Right ventricle myocardium inferior (tissue), 1 donor: Measurements from ENCODE around the gene SPDYE6. TPM values are rescaled to one million over a fixed set of nuclear protein-coding genes. Genes with fewer than 3 reads are reported as not detected.
"Not testable (repeated sequence)": the region's sequence is repeated elsewhere in the genome, so short reads cannot be mapped to it uniquely, and the experiment has no call there.

ENCODE experiments used
- ATAC-seq: fragments of 200-7000 bp; cut with Tn5 transposase; one replicate; pipeline ENCODE4 v1.9.1; 2020; ENCODE audit warnings: mild to moderate bottlenecking, moderate library complexity
- DNase-seq: peaks from one replicate; pipeline ENCODE4 v3.0.0; 2021; ENCODE audit errors: missing footprints
- intact Hi-C: fragments of 100-400 bp; cut with DNase I; formaldehyde crosslinking; loops from one replicate; pipeline ENCODE4 v1.11.0; 2022
- long read RNA-seq: library from polyadenylated mRNA; unstranded; transcript quantifications from one replicate; pipeline ENCODE4 v2.0.0, GENCODE V29; 2021
- total RNA-seq: library from RNA; stranded (reverse); fragmentation: NEBNext Ultra II Directional; extraction: Animal tissue kit (Norgen Biotek cat#: 25700); gene quantifications from one replicate; pipeline ENCODE4 v1.2.1, GENCODE V29; 2021
- donor health status: DM: no; HTN: yes; CAD: no; lungs with severe emphysema.

SPDYE6 gene, protein sequence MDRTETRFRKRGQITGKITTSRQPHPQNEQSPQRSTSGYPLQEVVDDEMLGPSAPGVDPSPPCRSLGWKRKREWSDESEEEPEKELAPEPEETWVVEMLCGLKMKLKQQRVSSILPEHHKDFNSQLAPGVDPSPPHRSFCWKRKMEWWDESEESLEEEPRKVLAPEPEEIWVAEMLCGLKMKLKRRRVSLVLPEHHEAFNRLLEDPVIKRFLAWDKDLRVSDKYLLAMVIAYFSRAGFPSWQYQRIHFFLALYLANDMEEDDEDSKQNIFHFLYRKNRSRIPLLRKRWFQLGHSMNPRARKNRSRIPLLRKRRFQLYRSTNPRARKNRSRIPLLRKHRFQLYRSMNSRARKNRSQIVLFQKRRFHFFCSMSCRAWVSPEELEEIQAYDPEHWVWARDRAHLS
- total RNA-seq: not detected
- long read RNA-seq, partial matches to known transcripts: 0 of 1 reads
- long read RNA-seq, other reads (novel, unspliced or antisense): 1 of 1 reads

DNA sequence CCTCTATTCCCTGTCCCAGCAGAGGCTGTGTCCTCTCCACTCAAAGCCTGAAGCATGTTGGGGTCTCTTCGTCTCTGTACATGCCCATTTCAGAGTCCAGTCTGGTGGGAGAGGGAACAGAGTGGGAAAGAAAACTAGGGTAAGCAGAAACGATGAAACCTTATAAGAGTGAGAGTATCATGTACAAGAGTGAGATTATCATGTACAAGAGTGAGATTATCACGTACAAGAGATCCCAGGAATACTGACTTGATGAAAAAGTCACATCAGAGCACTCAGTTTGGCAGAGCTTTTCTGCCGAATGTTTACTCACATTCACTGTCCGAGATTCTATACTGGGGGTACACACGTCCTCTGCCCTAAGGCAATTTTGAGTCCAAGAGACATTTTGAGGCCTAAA, at the start of gene SPDYE6:
SPDYE6 (minus strand) TSS at position 101 of the 400 bp plus-strand sequence. CDS start 421 bp downstream, outside the sequence.
- DNase-seq, intact Hi-C loops, ATAC-seq: not testable (repeated sequence)

DNA sequence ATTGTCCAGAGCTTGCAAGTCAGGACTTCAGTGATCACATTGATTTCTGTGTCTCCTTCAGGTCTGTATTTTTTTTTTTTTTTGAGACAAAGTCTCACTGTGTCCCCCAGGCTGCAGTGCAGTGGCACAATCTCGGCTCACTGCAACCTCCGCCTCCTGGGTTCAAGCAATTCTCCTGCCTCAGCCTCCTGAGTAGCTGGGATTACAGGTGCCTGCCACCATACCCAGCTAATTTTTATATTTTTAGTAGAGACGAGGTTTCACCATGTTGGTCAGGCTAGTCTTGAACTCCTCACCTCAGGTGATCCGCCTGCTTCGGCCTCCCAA, 48.6 kb upstream of the SPDYE6 start:
- DNase-seq, intact Hi-C loops, ATAC-seq: not testable (repeated sequence)

DNA sequence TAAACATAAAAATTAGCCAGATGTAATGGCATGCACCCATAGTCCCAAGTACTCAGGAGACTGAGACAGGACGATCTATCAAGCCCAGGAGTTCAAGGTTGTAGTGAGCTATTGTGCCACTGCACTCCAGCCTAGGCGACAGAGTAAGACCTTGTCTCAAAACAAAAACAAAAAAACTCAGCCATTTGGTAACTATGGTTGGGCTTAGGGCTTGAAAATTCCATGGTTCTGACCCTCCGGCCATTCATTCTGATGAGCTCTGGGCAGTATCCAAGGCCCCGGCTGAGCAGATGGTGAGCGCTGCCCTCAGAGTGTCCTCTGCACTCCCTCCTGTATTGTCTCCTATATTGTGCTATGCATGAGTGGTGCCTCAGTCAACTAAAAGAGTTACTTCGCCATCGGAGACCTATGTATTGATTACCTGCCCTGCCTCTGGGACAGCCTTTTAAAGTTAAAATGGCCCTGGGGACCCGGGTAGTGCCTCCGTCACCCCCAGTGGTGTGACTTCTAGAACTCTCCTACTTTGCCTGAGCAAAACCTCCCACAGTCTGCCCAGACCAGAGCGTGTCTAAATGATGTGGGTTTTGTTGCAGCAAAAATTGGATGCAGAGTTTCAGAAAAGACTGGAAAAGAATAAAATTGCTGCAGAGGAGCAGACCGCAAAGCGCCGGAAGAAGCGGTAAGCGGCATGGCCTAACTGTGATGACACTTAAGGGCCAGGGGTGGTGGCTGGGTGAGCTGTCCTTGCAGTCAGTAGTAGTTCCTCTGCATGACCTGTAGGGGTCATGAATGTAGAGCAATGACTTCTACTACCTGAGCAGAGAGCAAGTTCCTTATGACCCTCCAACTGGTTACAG, 48.0 kb upstream of the SPDYE6 start:
- intact Hi-C loops: no loop called here
- DNase-seq (peak; percentile 80), ATAC-seq (peak; percentile 67)

DNA sequence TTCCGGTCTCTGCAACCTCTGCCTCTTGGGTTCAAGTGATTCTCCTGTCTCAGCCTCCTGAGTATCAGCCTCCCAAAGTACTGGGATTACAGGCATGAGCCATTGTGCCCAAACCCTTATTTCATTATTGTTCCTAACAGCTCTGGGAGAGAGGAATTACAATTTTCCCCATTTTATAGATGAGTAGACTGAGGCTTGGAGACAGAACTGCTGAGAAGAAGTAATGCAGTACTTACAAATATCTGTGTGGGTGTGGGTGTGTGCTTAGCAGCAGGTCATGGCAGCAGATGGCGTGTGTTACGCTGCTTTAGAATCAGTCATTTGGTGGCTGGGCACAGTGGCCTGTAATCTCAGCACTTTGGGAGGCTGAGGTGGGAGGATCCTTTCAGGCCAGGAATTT, 47.3 kb upstream of the SPDYE6 start:
- DNase-seq (no peak), ATAC-seq (no peak)
- intact Hi-C loops: no loop called here

DNA sequence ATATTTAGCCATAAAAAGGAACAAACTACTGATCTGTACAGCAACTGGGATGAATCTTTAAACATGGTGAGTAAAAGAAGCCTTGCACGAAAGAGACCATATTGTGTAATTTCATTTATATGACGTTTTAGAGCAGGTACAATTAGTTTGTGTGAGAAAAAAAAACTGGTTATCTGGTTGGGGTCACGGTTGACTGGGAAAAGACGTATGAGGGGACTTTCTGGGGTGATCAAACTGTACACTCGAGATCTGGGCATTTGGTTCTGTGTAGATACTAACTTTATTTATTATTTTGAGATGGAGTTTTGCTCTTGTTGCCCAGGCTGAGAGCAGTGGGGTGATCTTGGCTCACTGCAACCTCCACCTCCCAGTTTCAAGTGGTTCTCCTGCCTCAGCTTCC, 44.1 kb upstream of the SPDYE6 start:
- no peak for DNase-seq
- intact Hi-C loops: no loop called here
- no peak for ATAC-seq

DNA sequence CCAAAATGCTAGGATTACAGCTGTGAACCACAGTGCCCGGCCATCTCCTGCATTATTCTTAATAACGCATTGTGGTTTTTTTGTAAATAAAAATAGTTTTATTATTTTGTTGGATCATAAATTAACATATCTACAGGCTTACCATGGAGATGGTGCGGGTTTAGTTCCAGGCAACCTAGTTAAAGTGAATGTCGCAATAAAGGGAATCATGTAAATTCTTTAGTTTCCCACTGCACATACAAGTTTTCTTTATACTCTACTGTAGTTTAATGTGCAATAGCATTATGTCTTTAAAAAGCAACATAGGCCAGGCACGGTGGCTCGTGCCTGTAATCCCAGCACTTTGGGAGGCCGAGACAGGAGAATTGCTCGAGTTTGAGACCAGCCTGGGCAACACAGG, 42.3 kb upstream of the SPDYE6 start:
- DNase-seq (no peak), ATAC-seq (no peak)
- intact Hi-C loops: loop anchor here (10.0 kb wide), 1 partner anchor 854 kb away; no protein-coding TSS in a partner anchor

DNA sequence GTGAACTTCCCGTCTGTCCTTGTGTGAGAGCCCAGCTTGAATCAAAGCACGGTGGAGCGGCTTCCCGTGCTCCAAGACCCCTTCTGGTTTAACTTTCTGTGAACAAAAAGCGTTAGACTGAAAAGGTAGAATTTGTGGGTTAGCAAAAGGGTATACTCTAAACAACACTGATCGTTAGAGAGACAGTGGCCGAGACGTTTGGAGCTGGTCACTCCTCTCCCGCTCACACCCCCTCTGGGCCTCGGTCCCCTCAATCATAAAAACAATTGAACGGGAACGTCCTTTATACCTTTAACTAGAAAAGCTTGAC, 40.4 kb upstream of the SPDYE6 start:
- intact Hi-C loops: loop anchor here (10.0 kb wide), 1 partner anchor 852 kb away; no protein-coding TSS in a partner anchor
- DNase-seq (no peak), ATAC-seq (peak; percentile 4)

DNA sequence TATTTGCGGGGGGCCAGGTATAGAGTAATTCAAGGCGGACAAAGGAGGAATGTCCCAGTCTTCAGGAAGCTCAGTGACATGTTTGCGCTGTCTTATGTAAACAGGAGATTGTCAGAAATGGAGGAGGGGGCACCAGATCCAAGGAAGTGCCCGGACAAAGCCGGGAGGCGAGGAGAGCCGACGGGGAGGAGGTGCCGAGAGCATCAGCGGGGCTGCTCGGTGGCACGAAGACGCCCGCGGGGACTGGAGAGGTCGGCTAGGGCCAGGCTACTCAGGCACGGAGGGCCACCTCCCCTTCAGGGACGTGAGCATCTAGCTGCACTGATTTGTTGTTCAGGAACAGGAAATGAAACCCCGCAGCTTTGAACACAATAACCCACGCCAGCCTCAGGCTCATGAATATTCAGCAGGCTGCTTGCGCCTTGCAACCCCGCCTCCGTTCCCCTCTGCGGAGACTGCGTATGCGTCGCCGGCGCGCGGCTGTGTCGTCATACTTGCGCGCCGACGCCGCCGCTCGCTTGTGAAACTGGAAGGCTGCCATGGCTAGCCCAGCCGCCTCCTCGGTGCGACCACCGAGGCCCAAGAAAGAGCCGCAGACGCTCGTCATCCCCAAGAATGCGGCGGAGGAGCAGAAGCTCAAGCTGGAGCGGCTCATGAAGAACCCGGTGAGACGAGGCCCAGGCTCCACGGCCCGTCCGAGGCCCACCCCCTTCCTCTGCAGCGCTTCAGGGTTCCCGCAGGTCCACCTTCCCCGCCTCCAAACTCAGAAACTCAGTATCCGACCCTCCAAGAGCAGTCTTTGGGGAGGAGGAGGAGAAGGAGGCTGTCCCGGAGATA, 39.8 kb upstream of the SPDYE6 start, which contains the start of gene PRKRIP1:
PRKRIP1 (plus strand) TSS at position 491 of the 837 bp plus-strand sequence; CDS start at position 540, 49 bp downstream.
- intact Hi-C loops: loop anchor here (10.0 kb wide), 1 partner anchor 851 kb away; no protein-coding TSS in a partner anchor
- peak; percentile 93 for ATAC-seq
- peak; percentile 91 for DNase-seq

DNA sequence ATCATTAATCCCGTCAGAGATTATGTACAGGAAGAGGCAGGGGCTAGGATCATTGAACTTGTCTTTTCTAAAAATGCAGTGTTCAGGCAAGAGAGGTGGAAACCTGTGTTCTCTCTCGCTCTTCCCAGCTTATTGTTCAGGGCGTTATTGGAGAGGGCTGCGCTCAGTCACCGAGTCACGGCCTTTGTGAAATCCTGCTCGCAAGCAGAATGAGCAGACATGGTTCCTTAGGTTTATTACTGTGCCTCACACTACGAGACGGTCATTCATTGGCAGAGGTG, 39.3 kb upstream of the SPDYE6 start:
- intact Hi-C loops: loop anchor here (10.0 kb wide), 1 partner anchor 851 kb away; no protein-coding TSS in a partner anchor
- ATAC-seq: no peak

DNA sequence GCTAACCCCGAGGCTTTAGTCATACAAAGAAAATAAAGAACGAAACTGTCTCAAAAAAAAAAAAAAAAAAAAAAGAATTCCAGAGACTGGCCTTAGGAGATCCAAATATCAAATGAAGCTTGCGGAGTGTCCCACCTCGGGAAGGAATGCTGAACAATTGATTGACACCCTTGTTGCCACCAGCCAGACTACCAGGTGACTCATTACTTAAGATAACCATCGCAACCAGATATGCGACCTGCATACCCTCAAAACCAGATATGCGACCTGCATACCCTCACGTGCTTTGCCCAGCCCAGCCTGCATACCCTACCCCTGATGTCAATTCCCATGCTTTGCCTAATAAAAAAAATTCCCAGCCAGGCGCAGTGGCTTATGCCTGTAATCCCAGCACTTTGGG, 37.2 kb upstream of the SPDYE6 start:
- DNase-seq (no peak), ATAC-seq (no peak)
- intact Hi-C loops: loop anchor here (10.0 kb wide), 1 partner anchor 849 kb away; no protein-coding TSS in a partner anchor

More for the DNA sequence above, 39.3 kb upstream of the SPDYE6 start:
- no peak for DNase-seq

DNA sequence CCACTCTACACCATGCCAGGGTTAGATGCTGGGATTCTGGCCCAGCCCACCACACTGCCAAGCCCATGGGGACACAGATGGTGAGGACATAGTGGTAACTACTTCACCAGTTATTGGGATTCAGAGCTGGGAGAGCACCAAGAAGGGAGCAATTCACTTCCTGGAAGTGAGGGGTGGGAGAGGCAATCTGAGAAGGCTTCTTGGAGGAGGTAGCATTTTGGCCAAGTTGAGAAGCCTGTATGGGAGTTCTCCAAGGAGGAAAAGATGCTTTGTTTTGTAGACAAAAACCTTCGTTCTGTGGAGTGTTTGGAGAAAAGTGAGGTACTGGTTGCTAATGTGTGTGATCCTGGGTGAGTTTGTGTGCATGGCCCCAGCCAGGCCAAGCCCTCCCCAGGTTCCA, 36.1 kb upstream of the SPDYE6 start:
- DNase-seq (no peak), ATAC-seq (no peak)
- intact Hi-C loops: loop anchor here (10.0 kb wide), 1 partner anchor 848 kb away; no protein-coding TSS in a partner anchor

DNA sequence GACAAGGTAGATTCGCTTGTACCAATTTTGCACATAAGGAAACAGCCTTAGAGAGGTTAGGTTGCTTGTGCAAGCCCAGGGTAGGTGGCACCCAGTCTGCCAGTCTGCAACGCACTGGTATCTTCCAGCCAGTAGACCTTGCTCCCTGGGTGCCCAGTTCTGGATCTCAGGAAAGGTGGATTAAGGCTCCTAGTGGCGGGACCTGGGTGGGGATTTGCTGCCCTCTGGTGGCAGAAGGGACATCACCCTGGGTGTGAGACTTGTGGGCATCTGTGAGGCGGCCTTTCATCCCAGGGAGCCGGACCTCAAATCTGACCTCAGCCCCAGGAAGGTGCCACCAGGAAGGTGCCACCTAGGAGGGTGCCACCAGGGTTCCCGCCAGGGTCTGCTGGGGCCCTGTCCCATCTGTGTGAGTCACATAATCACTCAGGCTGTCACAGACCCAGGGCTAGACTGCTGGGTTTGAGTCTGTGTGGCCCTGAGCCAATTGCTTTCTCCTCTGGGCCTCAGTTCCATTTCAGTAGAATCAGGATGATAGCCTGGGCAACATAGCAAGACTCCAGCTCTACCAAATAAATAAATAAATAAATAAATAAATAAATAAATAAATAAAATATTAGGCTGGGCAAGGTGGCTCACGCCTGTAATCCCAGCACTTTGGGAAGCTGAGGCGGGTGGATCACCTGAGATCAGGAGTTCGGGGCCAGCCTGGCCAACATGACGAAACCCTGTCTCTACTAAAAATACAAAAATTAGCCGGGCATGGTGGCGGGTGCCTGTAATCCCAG, 34.6 kb upstream of the SPDYE6 start:
- peak; percentile 85 for DNase-seq
- intact Hi-C loops: loop anchor here (1.0 to 10.0 kb wide), 2 partner anchors 112 to 846 kb away; no protein-coding TSS in a partner anchor
- peak; percentile 85 for ATAC-seq

DNA sequence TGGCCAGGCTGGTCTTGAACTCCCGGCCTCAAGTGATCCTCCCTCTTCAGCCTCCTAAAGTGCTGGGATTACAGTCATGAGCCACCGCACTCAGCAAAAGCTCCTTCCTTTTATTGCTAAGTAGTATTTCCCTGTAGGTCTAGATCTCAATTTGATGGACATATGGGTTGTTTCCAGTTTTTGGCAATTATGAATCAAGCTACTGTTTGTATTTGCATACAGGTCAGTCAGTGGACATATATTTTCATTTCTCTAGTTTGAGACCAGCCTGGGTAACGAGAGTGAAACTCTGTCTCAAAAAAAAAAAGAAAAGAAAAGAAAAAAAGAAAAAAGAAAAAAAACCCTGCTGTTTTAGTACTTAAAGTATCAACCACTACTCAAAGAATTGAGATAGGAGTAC, 33.6 kb upstream of the SPDYE6 start:
- DNase-seq (no peak), ATAC-seq (no peak)
- intact Hi-C loops: loop anchor here (1.0 to 10.0 kb wide), 2 partner anchors 111 to 845 kb away; no protein-coding TSS in a partner anchor

DNA sequence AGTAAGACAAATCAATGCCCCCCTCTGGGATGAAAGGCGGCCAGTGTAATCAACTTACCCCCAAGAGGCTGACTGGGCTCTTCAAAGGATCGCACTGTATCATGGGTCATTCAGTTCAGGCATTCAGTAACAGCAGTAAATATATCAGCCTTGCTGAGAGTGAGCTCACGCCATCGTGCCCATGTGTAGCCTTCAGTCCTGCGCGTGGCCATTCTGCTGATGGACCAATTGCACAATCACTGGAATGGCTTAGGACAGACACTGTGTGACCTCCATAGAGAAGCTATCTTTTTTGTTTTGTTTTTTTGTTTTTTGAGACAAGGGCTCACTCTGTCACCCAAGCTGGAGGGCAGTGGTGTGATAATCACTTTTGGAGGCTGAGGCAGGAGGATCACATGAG, 30.8 kb upstream of the SPDYE6 start:
- no peak for DNase-seq
- intact Hi-C loops: no loop called here
- ATAC-seq: no peak

DNA sequence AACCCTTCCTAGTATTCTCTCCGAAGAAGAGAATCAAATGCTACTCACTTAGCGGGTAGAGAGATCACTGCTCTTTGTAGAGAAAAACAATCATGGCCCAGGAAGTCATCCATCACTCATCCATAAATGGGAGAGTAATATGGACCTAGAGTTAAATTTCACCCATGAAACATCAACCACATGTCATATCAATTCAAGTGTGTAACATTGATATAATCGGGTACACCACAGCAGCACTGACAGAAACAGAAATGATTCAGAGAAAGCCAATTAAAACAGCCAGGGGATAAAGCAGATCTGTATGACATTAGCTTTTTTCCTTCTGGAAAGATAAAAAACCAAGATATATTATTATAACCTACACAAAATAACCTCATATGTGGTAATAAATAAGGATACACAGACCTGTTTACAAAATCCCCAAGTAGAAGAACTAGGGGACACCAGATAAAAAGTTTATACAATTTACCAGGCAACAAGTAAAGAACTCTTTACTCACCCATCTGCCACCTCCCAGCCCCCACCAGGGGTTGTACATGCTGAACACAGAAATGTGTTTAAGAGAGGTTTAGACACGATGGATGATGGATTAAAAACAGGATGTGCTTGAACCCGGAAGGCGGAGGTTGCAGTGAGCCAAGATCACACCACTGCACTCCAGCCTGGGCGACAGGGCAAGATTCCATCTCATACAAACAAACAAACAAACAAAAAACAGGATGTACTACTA, 25.6 kb upstream of the SPDYE6 start:
- DNase-seq, intact Hi-C loops, ATAC-seq: not testable (repeated sequence)

DNA sequence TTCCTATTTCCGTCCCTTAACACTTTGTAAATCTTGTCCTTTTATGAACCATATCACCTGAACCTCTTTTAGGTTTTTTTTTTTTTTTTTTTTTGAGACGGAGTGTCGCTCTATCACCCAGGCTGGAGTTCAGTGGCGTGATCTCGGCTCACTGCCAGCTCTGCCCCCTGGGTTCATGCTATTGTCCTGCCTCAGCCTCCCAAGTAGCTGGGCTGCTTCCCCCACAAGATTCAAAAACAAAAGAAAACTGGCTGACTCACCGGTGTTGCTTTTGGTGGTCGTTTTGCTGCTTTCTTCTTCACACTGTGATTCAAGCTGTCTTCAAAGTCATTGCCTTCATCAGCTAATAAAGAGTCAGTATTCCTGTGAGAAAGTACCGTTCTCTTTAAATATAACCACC, 24.6 kb upstream of the SPDYE6 start:
- DNase-seq: not testable (repeated sequence)

DNA sequence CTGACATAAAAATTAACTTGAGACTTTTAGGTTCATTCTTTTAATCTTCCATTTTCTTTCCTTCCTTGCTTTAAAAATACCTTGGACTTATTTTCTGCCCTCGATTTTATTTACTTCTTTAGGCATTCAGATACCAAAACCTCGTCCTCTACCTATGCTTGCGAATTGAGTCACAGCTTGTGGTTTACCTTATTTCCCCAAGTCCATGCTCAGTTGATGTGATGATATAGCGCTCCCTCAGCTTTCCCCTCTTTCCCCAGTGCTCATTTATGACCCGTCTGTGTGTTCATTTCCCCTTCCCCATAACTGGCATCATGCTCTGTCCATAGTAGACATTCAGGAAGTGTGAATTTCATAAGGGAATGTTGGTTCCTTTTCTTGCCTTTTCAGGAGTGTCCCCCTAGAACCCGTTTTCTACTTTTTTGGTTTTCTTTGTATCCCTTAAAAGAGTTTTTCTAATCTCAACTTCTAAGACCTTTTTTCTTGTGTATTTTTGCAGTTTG, 20.8 kb upstream of the SPDYE6 start:
- ATAC-seq (no peak), DNase-seq (no peak)
- intact Hi-C loops: no loop called here

More for the DNA sequence above, 24.6 kb upstream of the SPDYE6 start:
- intact Hi-C loops, ATAC-seq: not testable (repeated sequence)
